ENCODE results near the gene NDUFB10.

NDUFB10 gene

DNA sequence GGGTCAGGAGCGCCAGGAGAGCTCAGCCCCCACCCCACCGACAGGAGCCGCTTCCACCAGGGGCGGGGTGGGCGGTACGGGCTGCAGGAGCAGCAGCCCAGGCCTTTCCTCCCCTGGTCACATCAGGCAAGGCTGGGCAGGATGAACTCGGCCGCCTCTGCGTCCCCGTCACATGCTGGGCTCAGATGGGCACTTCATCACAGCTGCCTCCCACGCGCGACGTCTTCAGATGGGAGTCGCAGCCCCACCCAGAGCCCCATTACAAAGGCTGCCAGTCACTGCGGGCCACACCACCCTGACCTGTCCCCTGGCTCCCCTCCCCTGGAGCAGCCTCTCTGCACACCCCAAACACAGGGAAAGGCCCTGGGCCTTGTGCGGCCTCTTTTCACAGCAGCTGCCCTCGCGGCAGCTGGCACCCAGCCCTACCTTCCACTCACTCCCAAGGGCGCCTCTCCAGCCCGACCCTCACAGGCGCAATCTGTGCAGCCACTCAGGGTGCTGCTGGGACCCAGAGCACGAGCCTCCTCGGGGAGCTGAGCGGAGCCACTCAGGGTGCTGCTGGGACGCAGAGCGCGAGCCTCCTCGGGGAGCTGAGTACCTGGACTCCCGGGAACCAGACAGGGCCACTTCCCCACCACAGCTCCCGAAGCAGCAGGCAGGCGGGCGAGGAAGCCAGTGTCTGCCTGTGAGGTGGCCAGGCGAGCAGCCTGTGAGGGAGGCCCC lies 45.6 kb downstream of the NDUFB10 start:
- DNase-seq, result no peak

DNA sequence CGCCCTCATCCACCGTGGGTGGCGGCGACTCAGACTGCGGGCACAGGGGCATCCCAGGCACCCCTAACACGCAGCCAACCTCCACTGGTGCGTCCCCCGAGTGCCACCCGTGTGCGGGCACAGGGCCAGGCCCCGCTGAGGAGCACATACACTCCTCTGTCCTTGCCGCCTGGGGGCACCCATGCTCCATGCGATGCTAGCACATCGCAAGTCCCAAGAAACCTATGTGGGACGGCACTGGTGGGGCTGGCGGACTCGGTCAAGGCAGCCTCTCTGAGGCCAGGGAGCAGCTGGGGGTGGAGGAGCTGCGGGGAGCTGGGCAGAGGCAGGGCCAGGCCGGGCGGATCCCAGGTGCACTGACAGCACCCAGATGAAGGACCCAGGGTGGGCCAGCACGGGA lies 46.3 kb downstream of the NDUFB10 start:
- DNase-seq, result no peak

DNA sequence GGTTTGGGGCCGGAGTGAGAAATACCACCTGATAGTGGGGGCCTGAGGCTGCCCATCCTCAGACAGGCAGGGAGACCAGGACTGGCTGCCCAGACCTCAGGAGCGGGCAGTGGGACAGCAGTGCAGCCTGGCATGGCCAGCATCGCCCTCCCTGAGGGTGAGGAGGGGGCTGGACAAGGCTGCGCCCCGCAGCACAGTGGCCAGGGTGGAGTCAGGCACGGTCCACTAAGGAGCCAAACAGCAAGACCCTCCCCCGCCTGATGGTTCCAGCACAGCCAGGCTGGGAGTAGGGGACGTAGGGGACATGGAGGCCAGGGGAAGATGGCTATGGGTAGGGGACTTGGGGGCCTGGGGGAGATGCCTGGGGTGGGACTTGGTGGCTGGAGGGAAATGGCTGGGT lies 47.0 kb downstream of the NDUFB10 start:
- DNase-seq, result no peak

- no peak for DNase-seq
Observed at GRCh38 chr16:2007081-2007836, 47.9 kb downstream of the NDUFB10 start.

GRCh38 chr16:2008009-2008526 lies 48.7 kb downstream of the NDUFB10 start:
- no peak for DNase-seq

DNA sequence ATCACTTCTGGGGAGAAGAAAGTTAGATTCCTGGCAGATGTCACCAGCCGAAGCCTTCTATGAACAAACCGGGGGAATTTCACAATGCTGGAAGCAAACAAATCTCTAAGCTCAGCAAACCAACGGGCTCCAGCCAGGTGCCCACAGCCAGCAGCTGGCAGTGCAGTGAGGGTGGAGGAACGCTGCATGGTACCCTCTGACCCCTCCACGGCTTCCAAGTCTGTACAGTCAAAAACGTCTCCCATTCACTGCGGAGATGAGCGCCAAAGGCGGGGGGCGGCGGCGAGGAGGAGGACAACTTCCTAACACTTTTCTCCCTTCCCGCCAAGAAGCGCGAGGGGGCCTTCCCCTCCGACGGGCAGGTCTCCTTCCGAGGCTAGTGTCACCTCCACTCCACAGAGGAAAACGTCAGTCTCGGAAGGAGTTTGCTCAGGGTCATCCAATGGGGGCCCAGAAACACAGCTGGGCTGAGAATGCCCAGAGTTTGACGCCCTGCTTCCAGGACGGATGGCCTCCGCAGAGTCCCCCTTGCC lies 49.4 kb downstream of the NDUFB10 start:
- no peak for DNase-seq

GRCh38 chr16:2009164-2009711 lies 49.9 kb downstream of the NDUFB10 start:
- DNase-seq, result no peak

DNA sequence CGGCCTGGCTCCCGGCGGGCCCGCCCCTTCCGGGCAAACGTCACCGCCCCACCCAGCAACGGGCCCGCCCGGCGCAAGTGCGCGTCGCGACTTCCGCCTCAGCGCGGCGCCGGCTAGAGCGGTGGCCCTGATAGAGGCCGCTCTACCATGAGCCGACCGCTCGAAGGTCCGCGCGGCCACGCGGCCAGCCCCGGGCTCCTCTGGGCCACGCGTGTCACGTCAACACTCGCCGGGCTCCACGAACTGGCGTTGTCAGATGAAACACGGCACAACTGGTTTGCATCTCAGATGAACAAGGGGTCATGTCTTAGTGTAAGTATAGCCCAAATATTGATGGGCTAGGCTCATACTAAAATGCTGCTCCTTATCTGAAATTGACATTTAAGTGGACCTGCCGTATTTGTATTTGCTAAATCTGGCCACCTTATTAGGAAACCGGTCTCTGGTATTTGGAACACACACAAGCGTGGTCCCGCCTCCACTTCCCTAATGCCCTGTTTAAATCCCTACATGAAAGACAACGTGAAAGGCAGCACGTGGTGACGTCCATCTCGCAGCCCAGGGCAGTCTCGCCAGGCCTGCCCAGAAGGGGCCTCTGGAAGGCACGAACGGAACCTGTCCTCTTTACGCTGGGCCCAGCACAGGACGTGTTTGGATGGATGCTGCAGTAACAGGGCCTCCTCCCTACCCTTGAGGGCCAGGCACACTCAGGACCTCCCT lies 50.6 kb downstream of the NDUFB10 start, which contains the start of gene ZNF598:
ZNF598 (minus strand) TSS at position 31 of the 720 bp plus-strand sequence.
- peak; percentile 40 for DNase-seq
